Pancreas (tissue), 10 donors: ENCODE results near the gene ABTB2. TPM values are rescaled to one million over a fixed set of nuclear protein-coding genes. Genes with fewer than 3 reads are reported as not detected.

Source experiments
- ATAC-seq, 4 donors: fragments of 200-7000 bp; cut with Tn5 transposase; one replicate each; pipeline versions ENCODE4 v1.8.0 to v1.9.1; 2020; ENCODE audit warnings: mild to moderate bottlenecking in 4 of 4, moderate library complexity in 4 of 4
- DNase-seq, 6 donors: peaks; one replicate each; pipeline ENCODE4 v3.0.0-alpha.2; 2020
- FAIRE-seq: peaks from 2 replicates; lab custom pipeline; 2012; peaks lifted over from hg19 to GRCh38; lab: Jason Lieb, UNC
- H3K27ac ChIP-seq, 4 donors: fragments of 200-600 bp; sonication (generic); 1 replicate in 3 of 4; 2 replicates in 1 of 4; pipeline versions ENCODE4 v1.5.0 to v1.8.0; 2020
- H3K27me3 ChIP-seq, 4 donors: fragments of 200-600 bp; one replicate each; pipeline ENCODE4 v1.8.0; 2021
- H3K36me3 ChIP-seq, 3 donors: fragments of 200-600 bp; sonication (generic) in 1 of 3; one replicate each; pipeline versions ENCODE4 v1.5.0 to v1.8.0; 2020 to 2021
- H3K4me1 ChIP-seq, 3 donors: fragments of 200-600 bp; one replicate each; pipeline ENCODE4 v1.8.0; 2021
- H3K4me3 ChIP-seq, 4 donors: fragments of 200-600 bp; sonication (generic) in 2 of 4; one replicate each; pipeline versions ENCODE4 v1.5.0 to v1.8.0; 2020 to 2021
- H3K9me3 ChIP-seq, 4 donors: fragments of 200-600 bp; one replicate each; pipeline ENCODE4 v1.8.0; 2021
- WGBS, 2 donors: extraction: QIAGEN DNeasy Blood & Tissue Kit; methylation state at CpG; one replicate each; pipeline ENCODE4 v1.1.7; 2013; 5-methylcytosine and 5-hydroxymethylcytosine counted together
- intact Hi-C, 3 donors: fragments of 100-400 bp; cut with DNase I; formaldehyde crosslinking; loops; one replicate each; pipeline versions ENCODE4 v1.11.1 to v1.14.2; 2022
- polyA plus RNA-seq, 2 donors: library from polyadenylated mRNA; stranded (reverse); fragments of 200-250 nt; gene quantifications; one replicate each; pipeline ENCODE4 v1.2.3, GENCODE V29; 2013
- total RNA-seq, 6 donors: library from RNA; stranded (reverse); fragmentation: NEBNext Ultra II Directional in 4 of 6; extraction: Animal tissue kit (Norgen Biotek cat#: 25700) in 4 of 6; gene quantifications; one replicate each; pipeline versions ENCODE4 v1.2.1 to v1.2.4, GENCODE V29; 2021 to 2023
- TF ChIP-seq, protein P1 (sequence below), 4 donors: fragments of 200-600 bp; sonication (generic) in 3 of 4; IDR thresholded peaks; one replicate each; pipeline versions ENCODE4 v1.5.0 to v1.8.0; 2021; ENCODE audit warnings: antibody characterized with exemption in 4 of 4
- donor health status: healthy with polysubstance abuse.
- donor health status: DM: no; HTN: no; CAD: no; lungs with moderate emphysema.
- donor health status: DM: no; HTN: no; CAD: no.
- donor health status: control.
- donor health status: control.
- donor health status: Bipolar disorder and iron deficiency.
- donor health status: DM: yes; HTN: yes; CAD: no.
- donor health status: DM: no; HTN: no; CAD: no.
- donor health status: DM: no; HTN: no; CAD: no.
- donor health status: DM: yes; HTN: yes; CAD: no.

The ABTB2 gene
- total and polyA plus RNA-seq, 8 donors, result 0.63 to 4.4 (median 1.9) TPM

DNA sequence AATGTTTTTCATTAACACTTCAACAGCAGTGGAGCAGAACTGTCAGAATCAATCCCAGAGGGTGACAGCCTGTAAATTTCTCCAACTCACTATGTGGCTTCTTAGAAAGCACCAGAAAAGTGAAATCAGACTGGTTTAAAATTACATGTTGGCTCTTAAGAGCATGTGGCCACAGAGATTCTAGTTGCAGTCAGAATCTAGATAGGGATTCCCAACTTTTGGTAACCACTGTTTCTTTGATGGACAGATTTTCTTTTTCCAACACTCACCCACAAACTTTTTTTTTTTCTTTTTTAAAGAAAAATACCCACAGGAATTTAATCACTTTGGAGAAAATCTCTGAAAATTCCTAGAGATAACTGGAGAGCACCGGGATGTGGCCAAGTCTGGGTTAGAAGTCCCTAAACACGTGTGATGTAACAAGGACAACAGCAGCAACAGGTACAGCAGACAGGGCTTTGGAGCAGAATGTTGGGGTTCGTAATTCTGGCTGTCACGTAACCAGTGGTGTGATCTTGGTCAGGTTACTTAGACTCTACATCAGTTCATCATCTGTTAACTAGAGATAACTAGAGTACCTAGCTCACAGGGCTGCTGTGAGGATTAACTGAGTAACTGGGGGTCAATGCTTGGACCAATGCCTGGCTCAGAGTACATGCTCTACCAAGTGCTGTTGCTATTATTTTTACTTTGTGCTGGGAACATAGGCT, 152.3 kb downstream of the ABTB2 start:
- no peak for ATAC-seq
- intact Hi-C loops, result no loop called here
- WGBS, 2 donors, result 63 to 66% methylated on average over 4 of the region's 4 CpGs
- Histone ChIP-seq H3K4me3 (no peak overlapping the region), H3K27ac (no peak overlapping the region), H3K27me3 (no peaks in the 10 kb centered on the region), H3K36me3 (no peaks in the 10 kb centered on the region), H3K9me3 (no peaks in the 10 kb centered on the region), H3K4me1 (no peaks in the 10 kb centered on the region)
- FAIRE-seq, result no peak
- DNase-seq, result no peak
- TF ChIP-seq, protein P1, sequence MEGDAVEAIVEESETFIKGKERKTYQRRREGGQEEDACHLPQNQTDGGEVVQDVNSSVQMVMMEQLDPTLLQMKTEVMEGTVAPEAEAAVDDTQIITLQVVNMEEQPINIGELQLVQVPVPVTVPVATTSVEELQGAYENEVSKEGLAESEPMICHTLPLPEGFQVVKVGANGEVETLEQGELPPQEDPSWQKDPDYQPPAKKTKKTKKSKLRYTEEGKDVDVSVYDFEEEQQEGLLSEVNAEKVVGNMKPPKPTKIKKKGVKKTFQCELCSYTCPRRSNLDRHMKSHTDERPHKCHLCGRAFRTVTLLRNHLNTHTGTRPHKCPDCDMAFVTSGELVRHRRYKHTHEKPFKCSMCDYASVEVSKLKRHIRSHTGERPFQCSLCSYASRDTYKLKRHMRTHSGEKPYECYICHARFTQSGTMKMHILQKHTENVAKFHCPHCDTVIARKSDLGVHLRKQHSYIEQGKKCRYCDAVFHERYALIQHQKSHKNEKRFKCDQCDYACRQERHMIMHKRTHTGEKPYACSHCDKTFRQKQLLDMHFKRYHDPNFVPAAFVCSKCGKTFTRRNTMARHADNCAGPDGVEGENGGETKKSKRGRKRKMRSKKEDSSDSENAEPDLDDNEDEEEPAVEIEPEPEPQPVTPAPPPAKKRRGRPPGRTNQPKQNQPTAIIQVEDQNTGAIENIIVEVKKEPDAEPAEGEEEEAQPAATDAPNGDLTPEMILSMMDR (IDR thresholded peaks at IDR 0.05), result no peak

DNA sequence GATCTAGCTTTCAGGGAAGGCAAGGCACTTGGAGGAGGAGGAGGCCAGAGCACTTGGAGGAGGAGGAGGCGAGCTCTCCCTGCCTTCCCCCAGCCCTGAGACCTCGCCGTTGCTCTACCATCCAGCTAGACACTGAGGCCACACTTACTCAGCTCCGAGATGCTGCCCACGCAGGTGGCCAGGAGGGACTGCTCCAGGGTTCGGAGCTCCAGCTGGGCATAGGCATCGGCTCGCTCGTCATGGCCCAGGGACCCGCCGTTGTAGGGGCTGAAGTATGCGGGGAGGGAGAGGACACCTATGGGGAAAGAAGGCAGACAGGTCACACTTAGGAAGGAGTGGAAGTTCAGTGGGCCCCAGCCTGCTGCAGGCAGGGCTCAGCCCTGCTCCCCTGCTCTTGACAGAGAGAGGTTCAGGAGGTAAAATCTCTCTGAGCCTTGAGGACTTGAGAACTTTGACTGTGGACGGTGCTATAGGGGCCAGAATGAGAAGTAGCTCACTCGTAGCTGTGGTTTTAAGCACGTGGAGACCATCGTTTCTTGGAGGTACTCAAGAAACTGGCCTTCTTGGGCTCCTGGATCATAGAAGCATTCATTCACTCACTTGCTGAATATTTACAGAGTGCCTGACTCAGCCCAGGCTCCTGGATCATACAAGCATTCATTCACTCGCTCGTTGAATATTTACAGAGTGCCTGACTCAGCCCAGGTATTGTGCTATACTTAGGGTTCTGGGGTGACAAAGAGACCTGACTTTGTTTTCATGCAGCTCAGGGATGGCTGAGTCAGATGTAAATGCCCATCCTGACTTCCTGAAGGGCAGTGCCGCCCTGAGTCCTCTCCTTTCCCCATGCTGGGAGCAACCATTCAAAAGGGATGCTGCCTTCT, 153.2 kb downstream of the ABTB2 start:
- intact Hi-C loops, result no loop called here
- Histone ChIP-seq H3K4me1 (no peaks in the 10 kb centered on the region), H3K9me3 (no peaks in the 10 kb centered on the region), H3K36me3 (no peaks in the 10 kb centered on the region), H3K4me3 (no peak overlapping the region), H3K27ac (no peak overlapping the region), H3K27me3 (no peaks in the 10 kb centered on the region)
- no peak for FAIRE-seq
- 77 to 84% methylated on average over 19 of the region's 19 CpGs for WGBS, 2 donors
- ATAC-seq, result peak in 3 of 4 donors; percentile 71 to 88 (median 80)
- TF ChIP-seq, protein P1 (IDR thresholded peaks at IDR 0.05), result no peak
- DNase-seq, result no peak

DNA sequence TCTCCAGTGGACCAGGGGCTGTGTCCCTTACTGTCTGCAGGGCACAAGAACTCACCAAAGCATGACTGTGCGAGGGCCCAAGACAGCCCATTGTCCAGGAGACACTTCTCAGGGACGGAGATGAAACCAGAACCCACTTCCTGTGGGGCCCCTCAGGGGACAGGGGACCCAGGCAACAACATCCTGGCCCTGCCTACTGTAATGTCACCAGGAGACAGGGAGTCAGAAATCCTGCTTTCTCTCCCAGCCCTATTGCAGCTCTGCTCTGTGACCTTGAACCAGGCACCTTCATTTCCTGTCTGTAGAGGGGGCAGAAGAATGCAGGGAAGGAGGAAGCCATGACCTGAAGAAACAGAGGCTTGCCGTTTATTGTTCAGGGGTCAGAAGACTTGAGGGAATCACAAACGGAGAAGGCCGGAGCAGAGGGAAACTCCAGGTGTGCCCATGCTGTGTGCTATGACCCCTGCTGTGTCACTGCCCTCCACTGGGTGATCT, 154.4 kb downstream of the ABTB2 start:
- H3K36me3 ChIP-seq, result no peaks in the 10 kb centered on the region
- DNase-seq (no peak), ATAC-seq (no peak), FAIRE-seq (no peak)
- no peaks in the 10 kb centered on the region for H3K4me1 ChIP-seq
- H3K4me3 ChIP-seq, result no peak overlapping the region
- no peaks in the 10 kb centered on the region for H3K27me3 ChIP-seq
- H3K9me3 ChIP-seq, result no peaks in the 10 kb centered on the region
- intact Hi-C loops, result no loop called here
- TF ChIP-seq, protein P1 (IDR thresholded peaks at IDR 0.05), result no peak
- H3K27ac ChIP-seq, result no peak overlapping the region
- WGBS, 2 donors, result 73 to 80% methylated on average over 5 of the region's 5 CpGs

DNA sequence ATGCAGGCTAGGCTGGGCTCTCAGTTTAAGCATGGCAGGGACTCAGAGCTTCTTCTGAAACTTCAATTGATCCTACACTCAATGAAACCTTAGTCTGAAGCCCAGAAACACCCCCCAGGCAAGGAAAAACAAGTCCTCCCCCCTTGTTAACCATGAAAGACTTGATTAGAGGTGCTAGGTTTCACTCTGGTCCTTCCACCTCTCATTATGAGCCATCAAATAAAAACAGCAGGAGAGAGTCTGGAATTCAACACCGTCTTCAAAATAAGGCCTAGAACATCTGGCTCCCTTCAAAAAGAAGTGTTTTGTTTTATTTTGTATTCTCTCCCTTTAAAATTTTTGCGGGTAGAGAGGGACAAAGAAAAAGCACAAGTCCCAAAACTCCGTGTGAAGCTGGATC, 156.7 kb downstream of the ABTB2 start:
- intact Hi-C loops, result no loop called here
- no peaks in the 10 kb centered on the region for H3K36me3 ChIP-seq
- FAIRE-seq, result no peak

More for the DNA sequence above, 156.7 kb downstream of the ABTB2 start:
- Histone ChIP-seq H3K4me3 (no peak overlapping the region), H3K27ac (no peak overlapping the region), H3K4me1 (no peaks in the 10 kb centered on the region), H3K27me3 (no peaks in the 10 kb centered on the region), H3K9me3 (no peaks in the 10 kb centered on the region)
- DNase-seq, result no peak
- ATAC-seq, result no peak
- TF ChIP-seq, protein P1 (IDR thresholded peaks at IDR 0.05), result no peak
- 71 to 84% methylated on average over 3 of the region's 3 CpGs for WGBS, 2 donors
